Activated CD4-positive, alpha-beta T cell treated with anti-CD3 and anti-CD28 coated beads for 36 hours (primary cell): ENCODE measurements around the gene LARGE1. TPM values are rescaled to one million over a fixed set of nuclear protein-coding genes. Genes with fewer than 3 reads are reported as not detected.
"Not testable (repeated sequence)": the region's sequence is repeated elsewhere in the genome, so short reads cannot be mapped to it uniquely, and the experiment has no call there.

Experiments
- ATAC-seq: fragments of 200-7000 bp; cut with Tn5 transposase; one replicate; pipeline ENCODE4 v1.10.0; 2021; ENCODE audit warnings: mild to moderate bottlenecking, moderate library complexity
- CTCF ChIA-PET: fragments of 350-600 bp; sonication (Branson Sonifier 250); formaldehyde crosslinking; loops from one replicate; lab custom pipeline; 2021; ENCODE audit warnings: antibody characterized with exemption; lab: Charles Lee
- POLR2A ChIA-PET: fragments of 350-600 bp; sonication (Branson Sonifier 250); formaldehyde crosslinking; loops from one replicate; lab custom pipeline; 2021; ENCODE audit warnings: antibody characterized with exemption, inconsistent platforms; lab: Charles Lee
- DNase-seq: peaks from one replicate; pipeline ENCODE4 v3.0.0-alpha.2; 2020
- H3K27ac Mint-ChIP-seq: one replicate; pipeline ENCODE4 v1.8.0; 2021; ENCODE audit warnings: mixed read lengths
- H3K27me3 Mint-ChIP-seq: one replicate; pipeline ENCODE4 v1.8.0; 2021; ENCODE audit warnings: mixed read lengths
- H3K36me3 Mint-ChIP-seq: one replicate; pipeline ENCODE4 v1.8.0; 2021; ENCODE audit warnings: low read depth, mixed read lengths
- H3K4me1 Mint-ChIP-seq: one replicate; pipeline ENCODE4 v1.8.0; 2021; ENCODE audit warnings: mixed read lengths
- H3K4me3 Mint-ChIP-seq: one replicate; pipeline ENCODE4 v1.8.0; 2021; ENCODE audit warnings: mild to moderate bottlenecking, moderate library complexity, mixed read lengths
- H3K9me3 Mint-ChIP-seq: one replicate; pipeline ENCODE4 v1.8.0; 2021; ENCODE audit warnings: low read depth, mixed read lengths
- intact Hi-C, 2 experiments: fragments of 100-400 bp; cut with DNase I in 1 of 2; cut with micrococcal nuclease in 1 of 2; formaldehyde crosslinking; loops; one replicate each; pipeline versions ENCODE4 v1.14.2 to v1.15.1; 2022 to 2024; cut with DNase I, micrococcal nuclease
- total RNA-seq, 2 experiments: library from RNA; stranded (reverse); gene quantifications; one replicate each; pipeline ENCODE4 v1.2.3, GENCODE V29; 2021

LARGE1 gene
- total RNA-seq, 2 experiments from 2014 or later, result 0.39 to 0.57 TPM

DNA sequence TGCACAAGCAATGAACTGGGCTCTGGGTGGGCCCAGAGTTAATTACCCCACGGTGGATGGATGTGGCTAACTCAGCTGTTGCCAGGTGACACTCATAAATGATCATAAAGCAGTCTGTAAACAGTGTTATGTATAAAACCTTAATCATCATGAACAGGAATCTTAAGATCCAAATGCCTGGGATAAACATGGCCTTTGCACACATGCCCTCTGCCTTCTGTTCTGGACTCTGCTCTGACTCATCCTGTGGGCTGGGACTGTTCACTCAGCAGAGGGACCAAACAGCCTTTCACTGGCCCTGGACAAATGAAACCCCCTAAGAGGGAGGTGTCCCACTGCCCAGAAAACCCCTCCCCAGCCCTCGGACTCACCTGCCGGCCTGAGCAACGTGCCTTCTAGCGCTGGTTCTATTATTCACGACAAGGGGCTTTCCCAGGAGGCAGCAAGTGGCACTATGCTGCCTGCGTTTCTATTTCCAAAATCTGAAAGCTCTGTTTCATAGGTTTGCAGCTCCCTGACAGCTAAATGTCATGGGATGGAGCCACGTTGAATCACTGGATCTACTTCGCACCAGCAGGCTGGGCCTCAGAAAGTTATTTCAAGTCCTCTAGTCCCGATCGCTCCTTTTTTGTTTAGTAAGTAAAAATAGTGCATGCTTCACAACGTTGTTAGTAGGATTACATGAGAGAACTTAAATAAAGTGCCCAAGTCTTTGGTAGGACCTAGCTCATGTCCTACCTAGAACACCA is 53.0 kb downstream of the LARGE1 start:
- Mint-ChIP-seq H3K27ac (no peak overlapping the region), H3K27me3 (peaks cover 2% of the 10 kb centered on the region), H3K4me1 (no peaks in the 10 kb centered on the region), H3K4me3 (no peak overlapping the region), H3K9me3 (peaks cover 1% of the 10 kb centered on the region), H3K36me3 (no peaks in the 10 kb centered on the region)
- DNase-seq, result no peak
- intact Hi-C loops, result no loop called here
- POLR2A ChIA-PET, result no interaction called here
- no peak for ATAC-seq
- CTCF ChIA-PET, result interaction anchor here (0.5 kb wide), 1 partner anchor 1281 kb away, joined by 4 read pairs; no protein-coding TSS in a partner anchor

DNA sequence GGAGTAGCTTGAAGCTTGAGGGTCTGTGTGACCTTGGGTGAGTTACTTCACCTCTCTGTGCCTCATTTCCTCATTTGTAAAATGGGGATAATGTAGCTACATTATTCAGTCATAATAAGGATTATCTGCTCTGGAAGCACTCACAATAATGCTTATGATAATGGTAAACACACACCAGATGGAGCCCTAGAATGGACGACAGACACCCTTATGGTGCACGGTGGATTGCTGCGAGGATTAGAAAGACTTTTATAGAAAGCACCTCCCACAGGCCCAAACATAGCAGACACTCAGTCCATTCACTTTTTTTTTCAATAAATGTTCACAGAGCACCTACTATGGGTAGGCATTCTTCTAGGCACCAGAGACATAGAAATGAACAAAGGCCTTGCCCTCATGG is 53.8 kb downstream of the LARGE1 start:
- intact Hi-C loops, result no loop called here

DNA sequence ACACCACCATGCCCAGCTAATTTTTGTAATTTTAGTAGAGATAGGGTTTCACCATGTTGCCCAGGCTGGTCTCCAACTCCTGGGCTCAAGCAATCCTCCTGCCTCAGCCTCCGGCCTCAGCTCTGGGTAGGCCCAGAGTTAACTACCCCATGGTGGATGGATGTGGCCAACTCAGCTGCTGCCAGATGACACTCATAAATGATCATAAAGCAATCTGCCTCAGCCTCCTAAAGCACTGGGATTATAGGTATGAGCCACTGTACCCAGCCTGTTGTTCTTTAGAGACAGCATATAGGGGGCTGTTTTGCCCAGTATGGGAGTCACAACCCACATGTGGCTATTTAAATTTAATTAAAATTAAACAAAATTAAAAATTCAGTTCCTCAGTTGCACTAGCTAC is 54.3 kb downstream of the LARGE1 start:
- H3K27me3 Mint-ChIP-seq, result no peaks in the 10 kb centered on the region
- H3K4me1 Mint-ChIP-seq, result no peaks in the 10 kb centered on the region
- ChIA-PET POLR2A (interaction anchor here (0.6 kb wide), 1 partner anchor 13 kb away, joined by 4 read pairs; no protein-coding TSS in a partner anchor), CTCF (no interaction called here)
- no peak overlapping the region for H3K4me3 Mint-ChIP-seq
- intact Hi-C loops, result no loop called here
- H3K27ac Mint-ChIP-seq, result no peak overlapping the region
- ATAC-seq, result no peak
- peaks cover 1% of the 10 kb centered on the region for H3K9me3 Mint-ChIP-seq
- H3K36me3 Mint-ChIP-seq, result no peaks in the 10 kb centered on the region
- no peak for DNase-seq

More for the DNA sequence above, 53.8 kb downstream of the LARGE1 start:
- Mint-ChIP-seq H3K4me1 (no peaks in the 10 kb centered on the region), H3K36me3 (no peaks in the 10 kb centered on the region), H3K27ac (no peak overlapping the region), H3K4me3 (no peak overlapping the region), H3K27me3 (peaks cover under 1% of the 10 kb centered on the region), H3K9me3 (peaks cover 1% of the 10 kb centered on the region)
- ATAC-seq (no peak), DNase-seq (no peak)
- POLR2A ChIA-PET, result no interaction called here
- CTCF ChIA-PET, result no interaction called here

DNA sequence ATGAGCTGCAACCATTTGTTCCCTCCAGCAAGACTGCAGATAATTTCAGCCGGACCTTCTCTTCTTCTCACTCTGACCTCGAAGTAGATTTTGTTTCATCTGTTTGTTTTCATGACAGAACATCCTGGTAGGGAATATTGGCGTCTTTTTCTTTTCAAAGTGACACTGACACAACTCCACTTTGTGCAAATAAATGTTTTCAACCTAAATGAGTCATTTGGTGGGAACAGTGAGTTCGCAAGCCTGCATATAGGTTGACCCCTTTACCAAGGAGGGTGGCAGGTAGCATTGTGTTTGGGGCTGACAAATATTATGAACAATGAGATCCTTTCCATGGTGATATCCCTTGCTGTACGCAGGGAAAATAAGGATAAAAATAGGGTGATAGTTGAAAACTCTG is 55.0 kb downstream of the LARGE1 start:
- Mint-ChIP-seq H3K36me3 (no peaks in the 10 kb centered on the region), H3K27ac (no peak overlapping the region), H3K27me3 (no peaks in the 10 kb centered on the region), H3K4me3 (no peak overlapping the region), H3K9me3 (peaks cover 1% of the 10 kb centered on the region), H3K4me1 (no peaks in the 10 kb centered on the region)
- DNase-seq (no peak), ATAC-seq (no peak)
- intact Hi-C loops, result no loop called here
- POLR2A ChIA-PET, result interaction anchor here (0.6 kb wide), 1 partner anchor 13 kb away, joined by 4 read pairs; no protein-coding TSS in a partner anchor
- CTCF ChIA-PET, result no interaction called here

DNA sequence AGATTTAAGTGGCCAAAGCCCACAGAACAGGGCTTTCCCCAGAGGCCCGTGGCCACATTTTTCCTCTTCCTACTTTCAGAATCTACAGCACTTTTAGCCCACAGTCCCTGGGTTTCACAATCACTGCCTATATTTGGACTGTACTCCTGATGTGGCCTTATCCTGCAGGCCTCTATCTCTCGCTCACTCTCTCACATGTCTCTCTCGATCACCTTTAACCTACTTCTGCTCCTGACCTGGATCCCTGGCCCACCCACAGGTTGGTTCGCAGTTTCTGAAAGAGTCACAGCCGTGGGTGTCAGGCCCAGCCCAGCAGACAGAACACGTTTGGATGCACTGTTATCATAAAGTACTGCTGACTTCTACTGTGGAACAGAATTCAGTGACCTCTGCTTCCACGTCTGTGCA is 55.5 kb downstream of the LARGE1 start:
- peaks cover 1% of the 10 kb centered on the region for H3K9me3 Mint-ChIP-seq
- no peak overlapping the region for H3K4me3 Mint-ChIP-seq
- H3K36me3 Mint-ChIP-seq, result no peaks in the 10 kb centered on the region
- DNase-seq, result no peak
- H3K4me1 Mint-ChIP-seq, result no peaks in the 10 kb centered on the region
- H3K27ac Mint-ChIP-seq, result no peak overlapping the region
- no peaks in the 10 kb centered on the region for H3K27me3 Mint-ChIP-seq
- ChIA-PET POLR2A (no interaction called here), CTCF (no interaction called here)
- ATAC-seq, result no peak
- intact Hi-C loops, result no loop called here

DNA sequence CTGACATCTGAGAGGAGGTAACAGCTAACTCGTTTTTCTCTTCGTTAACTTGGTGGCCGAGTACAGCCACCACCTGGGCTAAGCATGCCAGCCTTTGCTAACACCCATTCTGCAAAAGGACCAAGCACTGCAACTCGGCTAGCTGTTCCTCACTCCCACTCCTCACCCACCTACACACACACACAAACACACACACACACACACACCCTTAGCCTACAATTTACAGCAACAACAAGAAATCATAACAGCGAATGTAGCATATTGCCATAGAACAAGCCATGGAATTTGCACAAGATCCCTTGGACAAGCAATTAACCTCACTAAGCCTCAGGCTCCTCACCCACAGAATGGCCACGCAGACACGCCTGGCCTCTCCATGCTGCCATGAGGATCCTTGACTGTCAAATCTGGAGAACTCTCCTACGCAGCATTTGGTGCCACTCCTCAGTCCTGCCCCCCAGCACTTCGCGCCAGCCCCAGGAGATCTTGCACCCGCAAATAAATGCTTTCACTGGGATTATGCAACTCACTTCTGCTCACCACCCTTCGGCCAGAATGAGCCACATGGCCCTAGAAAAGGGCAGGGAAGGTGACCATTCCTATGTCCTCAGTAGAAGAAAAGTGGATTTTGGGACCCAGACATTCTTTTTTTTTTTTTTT is 58.9 kb downstream of the LARGE1 start:
- no peaks in the 10 kb centered on the region for H3K4me1 Mint-ChIP-seq
- ChIA-PET POLR2A (no interaction called here), CTCF (no interaction called here)
- no peak overlapping the region for H3K27ac Mint-ChIP-seq
- intact Hi-C loops, result no loop called here
- H3K9me3 Mint-ChIP-seq, result peaks cover 4% of the 10 kb centered on the region
- ATAC-seq, result no peak
- no peak overlapping the region for H3K4me3 Mint-ChIP-seq
- no peak for DNase-seq
- no peaks in the 10 kb centered on the region for H3K36me3 Mint-ChIP-seq
- no peaks in the 10 kb centered on the region for H3K27me3 Mint-ChIP-seq

DNA sequence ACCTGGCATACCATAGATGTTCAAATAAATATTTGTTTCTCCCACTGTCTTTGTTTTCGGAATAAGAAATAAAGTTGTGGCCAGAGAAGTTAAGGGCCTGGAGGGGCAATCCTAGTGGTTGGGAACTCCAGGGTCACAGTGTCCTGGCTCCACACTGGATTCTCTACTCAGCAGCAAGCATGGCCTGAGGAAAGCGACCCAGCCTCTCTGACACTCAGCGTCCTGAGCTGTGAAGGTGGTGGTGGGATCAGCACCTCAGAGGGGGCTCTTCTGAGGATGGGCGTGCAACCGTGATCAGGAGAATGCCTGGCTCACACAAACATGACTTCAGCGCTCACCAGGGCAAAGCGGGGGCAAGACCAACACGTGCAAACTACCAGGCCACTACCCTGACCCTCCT is 59.9 kb downstream of the LARGE1 start:
- no peak overlapping the region for H3K4me3 Mint-ChIP-seq
- POLR2A ChIA-PET, result no interaction called here
- DNase-seq (no peak), ATAC-seq (no peak)
- no peaks in the 10 kb centered on the region for H3K36me3 Mint-ChIP-seq
- no peaks in the 10 kb centered on the region for H3K4me1 Mint-ChIP-seq
- H3K27ac Mint-ChIP-seq, result no peak overlapping the region
- CTCF ChIA-PET, result no interaction called here
- no peaks in the 10 kb centered on the region for H3K27me3 Mint-ChIP-seq
- H3K9me3 Mint-ChIP-seq, result peaks cover 4% of the 10 kb centered on the region
- intact Hi-C loops, result no loop called here

DNA sequence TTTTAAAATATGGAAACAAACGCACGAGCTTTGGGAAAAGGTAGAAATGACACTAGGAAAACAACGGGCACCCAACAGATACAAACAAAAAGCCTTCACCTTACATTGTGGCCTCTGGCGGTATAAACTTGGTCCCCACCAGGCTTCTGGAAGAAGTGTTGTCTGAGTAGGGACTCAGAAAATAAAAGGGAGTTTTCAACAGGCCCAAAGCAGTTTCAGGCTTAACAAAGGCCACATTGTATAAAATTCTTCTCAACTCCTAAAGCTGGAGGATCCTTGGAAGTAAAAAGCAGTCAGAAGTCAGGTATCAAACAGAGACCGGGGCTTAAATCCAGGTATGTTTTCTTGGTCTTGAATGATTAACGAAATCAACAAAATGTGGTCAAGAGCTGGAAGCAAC is 61.0 kb downstream of the LARGE1 start:
- H3K27ac Mint-ChIP-seq, result no peak overlapping the region
- DNase-seq (no peak), ATAC-seq (no peak)
- H3K4me3 Mint-ChIP-seq, result no peak overlapping the region
- H3K27me3 Mint-ChIP-seq, result no peaks in the 10 kb centered on the region
- ChIA-PET POLR2A (no interaction called here), CTCF (interaction anchor here (1.6 kb wide), 1 partner anchor 10 kb away, joined by 3 read pairs; no protein-coding TSS in a partner anchor)
- H3K4me1 Mint-ChIP-seq, result no peaks in the 10 kb centered on the region
- intact Hi-C loops, result no loop called here
- H3K9me3 Mint-ChIP-seq, result peaks cover 4% of the 10 kb centered on the region
- no peaks in the 10 kb centered on the region for H3K36me3 Mint-ChIP-seq

DNA sequence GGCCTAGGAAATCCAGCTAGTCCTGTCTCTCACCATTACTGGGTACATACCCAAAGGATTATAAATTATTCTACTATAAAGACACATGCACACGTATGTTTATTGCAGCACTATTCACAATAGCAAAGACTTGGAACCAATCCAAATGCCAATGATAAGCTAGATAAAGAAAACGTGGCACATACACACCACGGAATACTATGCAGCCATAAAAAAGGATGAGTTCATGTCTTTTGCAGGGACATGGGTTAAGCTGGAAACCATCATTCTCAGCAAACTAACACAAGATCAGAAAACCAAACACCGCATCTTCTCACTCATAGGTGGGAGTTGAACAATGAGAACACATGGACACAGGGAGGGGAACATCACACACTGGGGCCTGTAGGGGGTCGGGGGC is 61.6 kb downstream of the LARGE1 start:
- H3K4me1 Mint-ChIP-seq, H3K9me3 Mint-ChIP-seq, H3K4me3 Mint-ChIP-seq, H3K27me3 Mint-ChIP-seq, H3K27ac Mint-ChIP-seq, H3K36me3 Mint-ChIP-seq, DNase-seq, POLR2A ChIA-PET, ATAC-seq, intact Hi-C loops: not testable (repeated sequence)
- CTCF ChIA-PET, result interaction anchor here (1.6 kb wide), 1 partner anchor 10 kb away, joined by 3 read pairs; no protein-coding TSS in a partner anchor

DNA sequence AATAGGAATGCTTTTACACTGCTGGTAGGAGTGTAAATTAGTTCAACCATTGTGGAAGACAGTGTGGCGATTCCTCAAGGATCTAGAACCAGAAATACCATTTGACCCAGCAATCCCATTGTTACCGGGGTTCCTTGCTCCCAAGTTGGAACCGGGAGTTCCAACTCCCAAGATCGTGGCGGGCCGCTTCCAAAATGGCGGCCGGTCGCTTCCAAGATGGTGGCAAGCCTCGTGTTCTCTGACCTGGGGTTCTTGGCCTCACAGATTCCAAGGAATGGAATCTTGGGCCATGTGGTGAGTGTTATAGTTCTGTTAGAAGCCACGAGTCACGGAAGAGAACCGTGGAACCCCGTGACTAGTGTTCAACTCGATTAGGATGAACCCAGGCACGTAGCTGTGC is 62.5 kb downstream of the LARGE1 start:
- H3K27me3 Mint-ChIP-seq, H3K4me1 Mint-ChIP-seq, CTCF ChIA-PET, DNase-seq, ATAC-seq, H3K27ac Mint-ChIP-seq, H3K9me3 Mint-ChIP-seq, intact Hi-C loops, POLR2A ChIA-PET, H3K36me3 Mint-ChIP-seq, H3K4me3 Mint-ChIP-seq: not testable (repeated sequence)

DNA sequence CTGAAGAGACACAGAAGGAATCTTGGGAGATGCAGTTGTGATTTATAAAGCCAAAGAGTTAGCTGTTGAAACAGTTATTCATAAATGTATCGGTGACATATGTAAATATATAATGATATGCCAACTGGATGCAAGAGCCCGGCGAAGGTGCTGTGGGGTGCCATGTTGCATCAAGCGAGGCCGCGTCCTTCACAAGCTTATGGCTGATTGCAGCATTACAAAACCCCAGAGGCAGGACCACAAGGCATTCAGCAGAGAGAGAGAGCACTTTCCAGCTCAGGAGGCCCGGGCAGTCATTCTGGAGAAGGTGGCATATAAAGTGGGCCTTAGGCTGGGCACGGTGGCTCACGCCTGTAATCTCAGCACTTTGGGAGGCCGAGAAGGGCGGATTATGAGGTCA is 65.6 kb downstream of the LARGE1 start:
- ATAC-seq, result no peak
- ChIA-PET CTCF (interaction anchor here (0.6 kb wide), 1 partner anchor 1361 kb away, joined by 3 read pairs; no protein-coding TSS in a partner anchor), POLR2A (no interaction called here)
- peaks cover 6% of the 10 kb centered on the region for H3K4me1 Mint-ChIP-seq
- DNase-seq, result no peak
- peaks cover 2% of the 10 kb centered on the region for H3K27me3 Mint-ChIP-seq
- H3K27ac Mint-ChIP-seq, result no peak overlapping the region
- no peak overlapping the region for H3K4me3 Mint-ChIP-seq
- intact Hi-C loops, result no loop called here
- no peaks in the 10 kb centered on the region for H3K36me3 Mint-ChIP-seq
- H3K9me3 Mint-ChIP-seq, result peaks cover 4% of the 10 kb centered on the region
